SK-N-SH (cell line): Measurements from ENCODE around the gene CUX1. TPM values are rescaled to one million over a fixed set of nuclear protein-coding genes. Genes with fewer than 3 reads are reported as not detected.

Source experiments
- CTCF ChIA-PET: fragments of 300-600, 350-600 bp; formaldehyde crosslinking; extraction: SDS; loops from one replicate; lab custom pipeline; 2021; lab: Yijun Ruan, JAX
- POLR2A ChIA-PET: fragments of 350-600 bp; sonication (Branson Sonifier 250); formaldehyde crosslinking; extraction: SDS; loops from one replicate; lab custom pipeline; 2020; ENCODE audit warnings: antibody characterized with exemption, inconsistent platforms; lab: Yijun Ruan, JAX
- DNase-seq: peaks from one replicate; pipeline ENCODE4 v3.0.0; 2012
- H2AFZ ChIP-seq: fragments of 200-600 bp; sonication (generic); 2 replicates; pipeline ENCODE4 v1.8.1; 2016; ENCODE audit warnings: antibody characterized with exemption, mild to moderate bottlenecking, low read depth
- H3F3A ChIP-seq: fragments of 200-600 bp; sonication (generic); replicated peaks from 2 replicates; pipeline ENCODE3; 2016; ENCODE audit warnings: antibody characterized with exemption, mild to moderate bottlenecking; ENCODE audit not compliant: insufficient read depth
- H3K27ac ChIP-seq, 2 experiments: fragments of 200-500 bp in 1 of 2; fragments of 200-600 bp in 1 of 2; sonication (Bioruptor generic) in 1 of 2; sonication (generic), shearing (Covaris generic) in 1 of 2; 2 replicates each; pipeline versions ENCODE4 v1.5.1 to v1.6.1; 2014 to 2016; ENCODE audit warnings: low read depth in 2 of 2, inconsistent platforms in 1 of 2, low read length in 1 of 2, mild to moderate bottlenecking in 1 of 2, mixed read lengths in 1 of 2
- H3K27me3 ChIP-seq: fragments of 200-600 bp; sonication (generic), shearing (Covaris generic); 2 replicates; pipeline ENCODE4 v1.6.1; 2016; ENCODE audit warnings: mixed run types; ENCODE audit not compliant: insufficient read depth
- H3K36me3 ChIP-seq, 2 experiments: fragments of 200-500 bp in 1 of 2; fragments of 200-600 bp in 1 of 2; sonication (Bioruptor generic) in 1 of 2; sonication (generic) in 1 of 2; replicated peaks in 1 of 2; 2 replicates each; pipeline versions ENCODE3 to v1.5.1; 2014 to 2016; ENCODE audit warnings: low read length in 1 of 2, mild to moderate bottlenecking in 1 of 2; ENCODE audit not compliant: insufficient read depth in 2 of 2, control insufficient read depth in 1 of 2
- H3K4me1 ChIP-seq, 2 experiments: fragments of 200-500 bp in 1 of 2; fragments of 200-600 bp in 1 of 2; sonication (Bioruptor generic) in 1 of 2; sonication (generic), shearing (Covaris generic) in 1 of 2; 2 replicates each; pipeline versions ENCODE4 v1.5.1 to v1.6.1; 2014 to 2016; ENCODE audit warnings: low read depth in 1 of 2, low read length in 1 of 2, mixed run types in 1 of 2; ENCODE audit not compliant: insufficient read depth in 2 of 2, control insufficient read depth in 1 of 2
- H3K4me2 ChIP-seq: fragments of 200-600 bp; sonication (generic), shearing (Covaris generic); 2 replicates; pipeline ENCODE4 v1.6.1; 2017; ENCODE audit warnings: mixed run types
- H3K4me3 ChIP-seq, 2 experiments: fragments of 200-500 bp in 1 of 2; fragments of 200-600 bp in 1 of 2; sonication (Bioruptor generic) in 1 of 2; sonication (generic), shearing (Covaris generic) in 1 of 2; 2 replicates each; pipeline versions ENCODE4 v1.5.1 to v1.8.1; 2014 to 2016; ENCODE audit warnings: low read depth in 2 of 2, inconsistent platforms in 1 of 2, low read length in 1 of 2, mild to moderate bottlenecking in 1 of 2, mixed read lengths in 1 of 2, moderate library complexity in 1 of 2
- H3K79me2 ChIP-seq: fragments of 200-600 bp; sonication (generic); 2 replicates; pipeline ENCODE4 v1.8.1; 2017; ENCODE audit warnings: mild to moderate bottlenecking; ENCODE audit not compliant: insufficient read depth
- H3K9ac ChIP-seq: fragments of 200-600 bp; sonication (generic); 2 replicates; pipeline ENCODE4 v1.6.1; 2017; ENCODE audit warnings: mixed run types
- H3K9me2 ChIP-seq: fragments of 200-600 bp; sonication (generic); 2 replicates; pipeline ENCODE4 v1.6.1; 2017; ENCODE audit warnings: mixed run types
- H3K9me3 ChIP-seq: fragments of 200-600 bp; sonication (generic); 2 replicates; pipeline ENCODE4 v1.6.1; 2017; ENCODE audit warnings: mixed run types, mild to moderate bottlenecking, moderate library complexity
- H4K20me1 ChIP-seq: fragments of 200-600 bp; sonication (generic); 2 replicates; pipeline ENCODE4 v1.6.1; 2017; ENCODE audit warnings: mild to moderate bottlenecking, mixed run types; ENCODE audit not compliant: insufficient read depth
- ELF1 ChIP-seq: IDR thresholded peaks from 2 replicates; pipeline ENCODE4 v1.4.0; 2012
- EP300 ChIP-seq, 2 experiments: IDR thresholded peaks; 2 replicates each; pipeline versions ENCODE4 v1.4.0 to v1.6.1; 2012; ENCODE audit warnings: borderline replicate concordance in 1 of 2, low read depth in 1 of 2, low read length in 1 of 2
- EZH2phosphoT487 ChIP-seq: fragments of 200-600 bp; sonication (generic); IDR thresholded peaks from 2 replicates; pipeline ENCODE4 v1.6.1; 2017; ENCODE audit warnings: low read depth, mixed run types, mild to moderate bottlenecking, antibody characterized with exemption, moderate library complexity, borderline replicate concordance
- FOSL2 ChIP-seq: IDR thresholded peaks from 2 replicates; pipeline ENCODE4 v1.4.0; 2012; ENCODE audit warnings: low read depth, mild to moderate bottlenecking, moderate library complexity, borderline replicate concordance
- FOXJ3 ChIP-seq: sonication (generic); formaldehyde crosslinking; IDR thresholded peaks from 2 replicates; pipeline ENCODE4 v1.5.1; 2020; ENCODE audit warnings: mild to moderate bottlenecking, missing genetic modification reagents
- FOXM1 ChIP-seq: IDR thresholded peaks from 2 replicates; pipeline ENCODE4 v1.4.0; 2012; ENCODE audit warnings: low read depth, mild to moderate bottlenecking
- GABPA ChIP-seq: IDR thresholded peaks from 2 replicates; pipeline ENCODE4 v1.4.0; 2012; ENCODE audit warnings: low read depth, mild to moderate bottlenecking
- GATA2 ChIP-seq: sonication (generic); formaldehyde crosslinking; IDR thresholded peaks from 2 replicates; pipeline ENCODE4 v1.5.0; 2020; ENCODE audit warnings: mild to moderate bottlenecking, missing genetic modification reagents
- MEF2A ChIP-seq: IDR thresholded peaks from 2 replicates; pipeline ENCODE4 v1.4.0; 2012; ENCODE audit warnings: low read depth, borderline replicate concordance
- POLR2AphosphoS5 ChIP-seq: IDR thresholded peaks from 2 replicates; pipeline ENCODE4 v1.6.1; 2012; ENCODE audit warnings: low read depth, low read length
- RFX5 ChIP-seq: IDR thresholded peaks from 2 replicates; pipeline ENCODE4 v1.6.1; 2012; ENCODE audit warnings: mild to moderate bottlenecking, improper control_type of control experiment, low read length
- RXRA ChIP-seq: IDR thresholded peaks from 2 replicates; pipeline ENCODE4 v1.4.0; 2012; ENCODE audit warnings: low read depth, mild to moderate bottlenecking, borderline replicate concordance
- SMC3 ChIP-seq: IDR thresholded peaks from 2 replicates; pipeline ENCODE4 v1.6.1; 2012; ENCODE audit warnings: low read depth, low read length, improper control_type of control experiment
- TEAD4 ChIP-seq: IDR thresholded peaks from 2 replicates; pipeline ENCODE4 v1.4.0; 2012; ENCODE audit warnings: mild to moderate bottlenecking, borderline replicate concordance; ENCODE audit not compliant: insufficient read depth
- WGBS: methylation state at CpG from one replicate; pipeline ENCODE4 v1.1.6; 2017; ENCODE audit warnings: low lambda C conversion rate; 5-methylcytosine and 5-hydroxymethylcytosine counted together
- polyA plus RNA-seq, 3 experiments: library from polyadenylated mRNA; depleted of rRNA; stranded (reverse); fragments of >200 nt; gene quantifications; 2 replicates each; pipeline ENCODE4 v1.2.3, GENCODE V29; 2012
- TF ChIP-seq, protein P1 (sequence below): IDR thresholded peaks from 2 replicates; pipeline ENCODE4; 2012
- TF ChIP-seq, protein P2 (sequence below): fragments of 200-600 bp; sonication (generic); IDR thresholded peaks from 2 replicates; pipeline ENCODE4 v1.6.1; 2017; ENCODE audit warnings: antibody characterized with exemption, mild to moderate bottlenecking, moderate library complexity
- TF ChIP-seq, protein P3 (sequence below): fragments of 150-350 bp; IDR thresholded peaks from 2 replicates; pipeline ENCODE4 v1.6.1; 2016; ENCODE audit warnings: mild to moderate bottlenecking, low read depth, low read length
- TF ChIP-seq, protein P4 (sequence below): fragments of 150-350 bp; IDR thresholded peaks from 2 replicates; pipeline ENCODE4 v1.6.1; 2017; ENCODE audit warnings: antibody characterized with exemption, low read length, low read depth, borderline replicate concordance

Gene CUX1
- polyA plus RNA-seq, 1 of the 3 experiments (the other 2 are of a cell fraction): 68.6 TPM

DNA sequence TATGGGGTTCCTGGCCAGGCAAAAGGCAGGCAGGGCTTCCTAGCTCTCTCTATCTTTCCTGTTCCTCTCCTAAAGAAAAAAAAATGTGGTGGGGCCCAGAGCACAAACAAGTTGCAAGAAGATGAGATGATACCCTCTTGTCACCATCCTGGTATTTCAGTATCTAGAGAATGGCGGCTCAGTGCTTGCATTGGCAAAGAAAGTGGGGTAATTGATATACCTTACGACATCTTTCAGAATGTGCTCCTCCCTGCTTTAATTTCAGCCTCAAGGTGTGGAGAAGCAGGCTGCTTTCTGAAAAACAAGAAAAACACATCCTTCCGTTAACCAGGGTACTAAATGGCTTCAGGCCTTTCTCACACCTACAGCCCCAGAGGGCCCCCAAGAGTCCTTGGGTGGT lies 34.5 kb upstream of the CUX1 start:
- H3K27ac ChIP-seq: no peak overlapping the region
- H2AFZ ChIP-seq: no peak overlapping the region
- H3F3A ChIP-seq: no peaks in the 10 kb centered on the region
- CTCF ChIA-PET: no interaction called here
- no peaks in the 10 kb centered on the region for H3K79me2 ChIP-seq
- POLR2A ChIA-PET: interaction anchor here (0.6 kb wide), 1 partner anchor 1280 kb away, joined by 3 read pairs; no protein-coding TSS in a partner anchor
- no peaks in the 10 kb centered on the region for H4K20me1 ChIP-seq
- H3K9ac ChIP-seq: no peak overlapping the region
- H3K9me2 ChIP-seq: no peaks in the 10 kb centered on the region
- no peaks in the 10 kb centered on the region for H3K9me3 ChIP-seq
- no peaks in the 10 kb centered on the region for H3K36me3 ChIP-seq
- peaks cover 26% of the 10 kb centered on the region; the same call in 1 of the 2 replicates for H3K27me3 ChIP-seq
- TF ChIP-seq FOSL2: no peak
- TF ChIP-seq MEF2A: no peak
- no peak for TF ChIP-seq POLR2AphosphoS5
- 82% methylated on average over 3 of the region's 3 CpGs for WGBS
- H3K4me2 ChIP-seq: no peak overlapping the region
- H3K4me1 ChIP-seq: no peaks in the 10 kb centered on the region; a peak in 1 of 4 replicates
- H3K4me3 ChIP-seq: no peak overlapping the region
- DNase-seq: no peak

DNA sequence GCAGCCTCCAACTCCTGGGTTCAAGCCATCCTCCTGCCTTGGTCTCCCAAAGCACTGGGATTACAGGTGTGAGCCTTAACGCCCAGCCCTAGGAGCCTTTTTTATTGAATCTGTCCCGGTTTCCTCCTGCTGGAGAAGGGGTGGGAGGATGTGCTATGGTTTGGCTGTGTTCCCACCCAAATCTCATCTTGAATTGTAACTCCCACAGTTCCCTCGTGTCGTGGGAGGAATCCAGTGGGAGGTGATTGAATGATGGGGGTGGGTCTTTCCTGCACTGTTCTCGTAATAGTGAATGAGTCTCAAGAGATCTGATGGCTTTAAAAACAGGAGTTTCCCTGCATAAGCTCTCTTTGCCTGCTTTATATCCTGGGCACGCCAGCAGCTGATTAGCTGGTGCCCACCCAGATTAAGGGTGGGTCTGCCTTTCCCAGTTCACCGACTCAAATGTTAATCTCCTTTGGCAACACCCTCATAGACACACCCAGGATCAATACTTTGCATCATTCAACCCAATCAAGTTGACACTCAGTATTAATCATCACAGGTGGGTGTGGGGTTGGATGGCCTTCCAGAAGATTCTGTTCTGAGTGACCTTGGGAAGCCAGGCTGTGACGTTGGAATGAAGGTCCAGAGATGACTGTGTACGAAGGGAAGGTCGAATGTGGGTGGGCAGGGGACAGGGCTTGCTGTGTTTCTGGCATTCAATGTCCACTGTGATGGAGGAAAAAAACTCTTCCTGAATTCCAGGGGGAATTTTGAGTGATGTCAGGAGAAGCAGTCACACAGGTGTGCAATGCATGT lies 33.8 kb upstream of the CUX1 start:
- Histone ChIP-seq H3K4me1 (no peaks in the 10 kb centered on the region; a peak in 1 of 4 replicates), H2AFZ (no peak overlapping the region), H3K9ac (no peak overlapping the region), H3K79me2 (no peaks in the 10 kb centered on the region), H3K36me3 (no peaks in the 10 kb centered on the region), H3K4me2 (no peak overlapping the region)
- DNase-seq: no peak
- 64% methylated on average over 10 of the region's 10 CpGs for WGBS
- no peak for TF ChIP-seq RFX5
- TF ChIP-seq SMC3: no peak
- TF ChIP-seq MEF2A: no peak
- TF ChIP-seq RXRA: no peak
- TF ChIP-seq GABPA: no peak
- TF ChIP-seq EP300 (IDR thresholded peaks at IDR 0.05; ENCODE audit: borderline replicate concordance in 1 of 2, low read depth in 1 of 2, low read length in 1 of 2): no peak
- TF ChIP-seq POLR2AphosphoS5: no peak
- no peak for TF ChIP-seq FOXJ3 (CRISPR knock-in tag)
- TF ChIP-seq, protein P1, sequence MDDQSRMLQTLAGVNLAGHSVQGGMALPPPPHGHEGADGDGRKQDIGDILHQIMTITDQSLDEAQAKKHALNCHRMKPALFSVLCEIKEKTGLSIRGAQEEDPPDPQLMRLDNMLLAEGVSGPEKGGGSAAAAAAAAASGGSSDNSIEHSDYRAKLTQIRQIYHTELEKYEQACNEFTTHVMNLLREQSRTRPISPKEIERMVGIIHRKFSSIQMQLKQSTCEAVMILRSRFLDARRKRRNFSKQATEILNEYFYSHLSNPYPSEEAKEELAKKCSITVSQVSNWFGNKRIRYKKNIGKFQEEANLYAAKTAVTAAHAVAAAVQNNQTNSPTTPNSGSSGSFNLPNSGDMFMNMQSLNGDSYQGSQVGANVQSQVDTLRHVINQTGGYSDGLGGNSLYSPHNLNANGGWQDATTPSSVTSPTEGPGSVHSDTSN: no peak
- no peak for TF ChIP-seq TEAD4
- TF ChIP-seq, protein P2, sequence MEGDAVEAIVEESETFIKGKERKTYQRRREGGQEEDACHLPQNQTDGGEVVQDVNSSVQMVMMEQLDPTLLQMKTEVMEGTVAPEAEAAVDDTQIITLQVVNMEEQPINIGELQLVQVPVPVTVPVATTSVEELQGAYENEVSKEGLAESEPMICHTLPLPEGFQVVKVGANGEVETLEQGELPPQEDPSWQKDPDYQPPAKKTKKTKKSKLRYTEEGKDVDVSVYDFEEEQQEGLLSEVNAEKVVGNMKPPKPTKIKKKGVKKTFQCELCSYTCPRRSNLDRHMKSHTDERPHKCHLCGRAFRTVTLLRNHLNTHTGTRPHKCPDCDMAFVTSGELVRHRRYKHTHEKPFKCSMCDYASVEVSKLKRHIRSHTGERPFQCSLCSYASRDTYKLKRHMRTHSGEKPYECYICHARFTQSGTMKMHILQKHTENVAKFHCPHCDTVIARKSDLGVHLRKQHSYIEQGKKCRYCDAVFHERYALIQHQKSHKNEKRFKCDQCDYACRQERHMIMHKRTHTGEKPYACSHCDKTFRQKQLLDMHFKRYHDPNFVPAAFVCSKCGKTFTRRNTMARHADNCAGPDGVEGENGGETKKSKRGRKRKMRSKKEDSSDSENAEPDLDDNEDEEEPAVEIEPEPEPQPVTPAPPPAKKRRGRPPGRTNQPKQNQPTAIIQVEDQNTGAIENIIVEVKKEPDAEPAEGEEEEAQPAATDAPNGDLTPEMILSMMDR: no peak
- TF ChIP-seq GATA2 (CRISPR knock-in tag): no peak
- TF ChIP-seq, protein P3, sequence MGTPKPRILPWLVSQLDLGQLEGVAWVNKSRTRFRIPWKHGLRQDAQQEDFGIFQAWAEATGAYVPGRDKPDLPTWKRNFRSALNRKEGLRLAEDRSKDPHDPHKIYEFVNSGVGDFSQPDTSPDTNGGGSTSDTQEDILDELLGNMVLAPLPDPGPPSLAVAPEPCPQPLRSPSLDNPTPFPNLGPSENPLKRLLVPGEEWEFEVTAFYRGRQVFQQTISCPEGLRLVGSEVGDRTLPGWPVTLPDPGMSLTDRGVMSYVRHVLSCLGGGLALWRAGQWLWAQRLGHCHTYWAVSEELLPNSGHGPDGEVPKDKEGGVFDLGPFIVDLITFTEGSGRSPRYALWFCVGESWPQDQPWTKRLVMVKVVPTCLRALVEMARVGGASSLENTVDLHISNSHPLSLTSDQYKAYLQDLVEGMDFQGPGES: no peak
- TF ChIP-seq ELF1: no peak
- no peak for TF ChIP-seq FOSL2
- TF ChIP-seq, protein P4, sequence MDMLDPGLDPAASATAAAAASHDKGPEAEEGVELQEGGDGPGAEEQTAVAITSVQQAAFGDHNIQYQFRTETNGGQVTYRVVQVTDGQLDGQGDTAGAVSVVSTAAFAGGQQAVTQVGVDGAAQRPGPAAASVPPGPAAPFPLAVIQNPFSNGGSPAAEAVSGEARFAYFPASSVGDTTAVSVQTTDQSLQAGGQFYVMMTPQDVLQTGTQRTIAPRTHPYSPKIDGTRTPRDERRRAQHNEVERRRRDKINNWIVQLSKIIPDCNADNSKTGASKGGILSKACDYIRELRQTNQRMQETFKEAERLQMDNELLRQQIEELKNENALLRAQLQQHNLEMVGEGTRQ: no peak
- TF ChIP-seq EZH2phosphoT487: no peak
- no peak for TF ChIP-seq FOXM1
- TF ChIP-seq, all 33 proteins: peak for 0
- Histone ChIP-seq H3K4me3 (no peak overlapping the region), H3K9me2 (no peaks in the 10 kb centered on the region), H3K27me3 (peaks cover 20% of the 10 kb centered on the region; the same call in 1 of the 2 replicates), H3F3A (no peaks in the 10 kb centered on the region), H3K9me3 (no peaks in the 10 kb centered on the region), H4K20me1 (no peaks in the 10 kb centered on the region), H3K27ac (no peak overlapping the region)
- CTCF ChIA-PET: interaction anchor here (0.7 to 1.9 kb wide), 2 partner anchors 21 to 40 kb away, joined by 3 to 7 read pairs; no protein-coding TSS in a partner anchor
- POLR2A ChIA-PET: no interaction called here
